SK-N-SH treated with all-trans-retinoic acid at 6 μM for 48 hours (cell line): ENCODE data around the gene SOCS1.

Experiments
- ATAC-seq: fragments of 200-7000 bp; cut with Tn5 transposase; 3 replicates; pipeline ENCODE4 v1.9.1; 2020; ENCODE audit warnings: mild to moderate bottlenecking, moderate library complexity
- ARNTL ChIP-seq: fragments of 450-650 bp; formaldehyde crosslinking; IDR thresholded peaks from 2 replicates; pipeline ENCODE4 v1.5.0; 2020; ENCODE audit warnings: low read depth, mild to moderate bottlenecking, moderate library complexity, borderline replicate concordance
- BACH2 ChIP-seq: fragments of 250-450 bp; sonication (Bioruptor Pico); IDR thresholded peaks from 2 replicates; pipeline ENCODE4 v1.9.0; 2021; ENCODE audit warnings: mild to moderate bottlenecking, borderline replicate concordance
- CSDC2 ChIP-seq: fragments of 250-450 bp; sonication (Bioruptor Pico); IDR thresholded peaks from 2 replicates; pipeline ENCODE4 v1.5.0; 2020; ENCODE audit warnings: mild to moderate bottlenecking, moderate library complexity
- ESRRG ChIP-seq: fragments of 250-450 bp; sonication (Bioruptor Pico); IDR thresholded peaks from 2 replicates; pipeline ENCODE4 v1.6.1; 2021; ENCODE audit warnings: mild to moderate bottlenecking
- GLIS3 ChIP-seq: fragments of 250-450 bp; sonication (Bioruptor Pico); IDR thresholded peaks from 2 replicates; pipeline ENCODE4 v1.5.0; 2020; ENCODE audit warnings: mild to moderate bottlenecking, moderate library complexity
- ISL1 ChIP-seq: fragments of 250-450 bp; sonication (Bioruptor Pico); IDR thresholded peaks from 2 replicates; pipeline ENCODE4 v2.1.2; 2022; ENCODE audit warnings: mild to moderate bottlenecking, moderate library complexity
- OSR1 ChIP-seq: fragments of 250-450 bp; sonication (Bioruptor Pico); IDR thresholded peaks from 2 replicates; pipeline ENCODE4 v1.8.0; 2022; ENCODE audit warnings: moderate library complexity, mild to moderate bottlenecking, inconsistent platforms
- RARB ChIP-seq: fragments of 250-450 bp; sonication (Bioruptor Pico); IDR thresholded peaks from 2 replicates; pipeline ENCODE4 v1.8.0; 2021; ENCODE audit warnings: mild to moderate bottlenecking, moderate library complexity
- TCF4 ChIP-seq: fragments of 250-450 bp; sonication (Bioruptor Pico); IDR thresholded peaks from 2 replicates; pipeline ENCODE4 v1.8.0; 2021; ENCODE audit warnings: mild to moderate bottlenecking, moderate library complexity, borderline replicate concordance
- TOX ChIP-seq: fragments of 250-450 bp; sonication (Bioruptor Pico); IDR thresholded peaks from 2 replicates; pipeline ENCODE4 v1.8.0; 2021; ENCODE audit warnings: mild to moderate bottlenecking, moderate library complexity, borderline replicate concordance
- ZC3H10 ChIP-seq: fragments of 250-450 bp; sonication (Bioruptor Pico); IDR thresholded peaks from 2 replicates; pipeline ENCODE4 v1.5.1; 2021; ENCODE audit warnings: mild to moderate bottlenecking, moderate library complexity
- ZFP3 ChIP-seq: fragments of 250-450 bp; sonication (Bioruptor Pico); IDR thresholded peaks from 2 replicates; pipeline ENCODE4 v1.5.0; 2020; ENCODE audit warnings: mild to moderate bottlenecking, moderate library complexity
- ZFP30 ChIP-seq: fragments of 450-650 bp; formaldehyde crosslinking; IDR thresholded peaks from 2 replicates; pipeline ENCODE4 v1.5.0; 2022; ENCODE audit warnings: mild to moderate bottlenecking, moderate library complexity
- ZNF565 ChIP-seq: fragments of 450-650 bp; formaldehyde crosslinking; conservative IDR thresholded peaks from 2 replicates; pipeline ENCODE4 v1.5.0; 2020; ENCODE audit warnings: low read depth, mild to moderate bottlenecking, moderate library complexity
- ZNF70 ChIP-seq: fragments of 450-650 bp; formaldehyde crosslinking; IDR thresholded peaks from 2 replicates; pipeline ENCODE4 v1.5.0; 2020; ENCODE audit warnings: mild to moderate bottlenecking, moderate library complexity
- TF ChIP-seq, protein P1 (sequence below): fragments of 250-450 bp; sonication (Bioruptor Pico); IDR thresholded peaks from 2 replicates; pipeline ENCODE4 v1.5.1; 2021; ENCODE audit warnings: mild to moderate bottlenecking, moderate library complexity
- TF ChIP-seq, protein P2 (sequence below): fragments of 250-450 bp; sonication (Bioruptor Pico); IDR thresholded peaks from 2 replicates; pipeline ENCODE4 v1.8.0; 2020; ENCODE audit warnings: mild to moderate bottlenecking, moderate library complexity, borderline replicate concordance
- TF ChIP-seq, protein P3 (sequence below): fragments of 250-450 bp; sonication (Bioruptor Pico); IDR thresholded peaks from 2 replicates; pipeline ENCODE4 v1.8.0; 2021; ENCODE audit warnings: low read depth, mild to moderate bottlenecking, moderate library complexity, borderline replicate concordance
- TF ChIP-seq, protein P4 (sequence below): fragments of 250-450 bp; sonication (Bioruptor Pico); IDR thresholded peaks from 2 replicates; pipeline ENCODE4 v1.5.0; 2020; ENCODE audit warnings: mild to moderate bottlenecking, moderate library complexity
- TF ChIP-seq, protein P5 (sequence below): fragments of 250-450 bp; sonication (Bioruptor Pico); IDR thresholded peaks from 2 replicates; pipeline ENCODE4 v1.5.1; 2020; ENCODE audit warnings: low read depth, mild to moderate bottlenecking, moderate library complexity

Gene SOCS1

DNA sequence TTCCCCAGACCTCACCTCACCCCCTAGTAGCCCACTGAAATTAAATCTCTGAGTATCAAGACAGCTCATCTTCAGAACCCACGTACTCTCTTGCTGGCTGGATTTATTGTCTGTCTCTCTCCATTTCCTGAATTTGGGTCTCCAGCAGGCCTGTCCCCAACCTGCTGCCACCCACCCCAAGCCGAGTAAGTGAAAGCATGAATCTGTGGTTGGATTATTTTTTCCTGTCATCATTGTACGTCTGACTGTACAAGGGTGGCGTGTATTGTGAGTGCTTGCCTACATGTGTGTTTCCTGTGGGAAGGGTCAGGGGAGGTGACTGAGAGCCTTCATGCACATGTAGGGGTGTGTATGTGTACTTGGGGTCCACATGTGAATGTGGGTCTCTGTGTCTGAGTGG is 7.7 kb upstream of the SOCS1 start (continued):
- TF ChIP-seq, protein P1, sequence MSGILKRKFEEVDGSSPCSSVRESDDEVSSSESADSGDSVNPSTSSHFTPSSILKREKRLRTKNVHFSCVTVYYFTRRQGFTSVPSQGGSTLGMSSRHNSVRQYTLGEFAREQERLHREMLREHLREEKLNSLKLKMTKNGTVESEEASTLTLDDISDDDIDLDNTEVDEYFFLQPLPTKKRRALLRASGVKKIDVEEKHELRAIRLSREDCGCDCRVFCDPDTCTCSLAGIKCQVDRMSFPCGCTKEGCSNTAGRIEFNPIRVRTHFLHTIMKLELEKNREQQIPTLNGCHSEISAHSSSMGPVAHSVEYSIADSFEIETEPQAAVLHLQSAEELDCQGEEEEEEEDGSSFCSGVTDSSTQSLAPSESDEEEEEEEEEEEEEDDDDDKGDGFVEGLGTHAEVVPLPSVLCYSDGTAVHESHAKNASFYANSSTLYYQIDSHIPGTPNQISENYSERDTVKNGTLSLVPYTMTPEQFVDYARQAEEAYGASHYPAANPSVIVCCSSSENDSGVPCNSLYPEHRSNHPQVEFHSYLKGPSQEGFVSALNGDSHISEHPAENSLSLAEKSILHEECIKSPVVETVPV (CRISPR knock-in tag), result no peak
- TF ChIP-seq GLIS3 (CRISPR knock-in tag) (no peak), OSR1 (CRISPR knock-in tag) (no peak), ISL1 (CRISPR knock-in tag) (no peak), ZC3H10 (CRISPR knock-in tag) (no peak), ARNTL (CRISPR knock-in tag) (no peak), TOX (CRISPR knock-in tag) (no peak), BACH2 (CRISPR knock-in tag) (no peak)
- TF ChIP-seq, protein P2, sequence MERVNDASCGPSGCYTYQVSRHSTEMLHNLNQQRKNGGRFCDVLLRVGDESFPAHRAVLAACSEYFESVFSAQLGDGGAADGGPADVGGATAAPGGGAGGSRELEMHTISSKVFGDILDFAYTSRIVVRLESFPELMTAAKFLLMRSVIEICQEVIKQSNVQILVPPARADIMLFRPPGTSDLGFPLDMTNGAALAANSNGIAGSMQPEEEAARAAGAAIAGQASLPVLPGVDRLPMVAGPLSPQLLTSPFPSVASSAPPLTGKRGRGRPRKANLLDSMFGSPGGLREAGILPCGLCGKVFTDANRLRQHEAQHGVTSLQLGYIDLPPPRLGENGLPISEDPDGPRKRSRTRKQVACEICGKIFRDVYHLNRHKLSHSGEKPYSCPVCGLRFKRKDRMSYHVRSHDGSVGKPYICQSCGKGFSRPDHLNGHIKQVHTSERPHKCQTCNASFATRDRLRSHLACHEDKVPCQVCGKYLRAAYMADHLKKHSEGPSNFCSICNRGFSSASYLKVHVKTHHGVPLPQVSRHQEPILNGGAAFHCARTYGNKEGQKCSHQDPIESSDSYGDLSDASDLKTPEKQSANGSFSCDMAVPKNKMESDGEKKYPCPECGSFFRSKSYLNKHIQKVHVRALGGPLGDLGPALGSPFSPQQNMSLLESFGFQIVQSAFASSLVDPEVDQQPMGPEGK (CRISPR knock-in tag), result no peak

DNA sequence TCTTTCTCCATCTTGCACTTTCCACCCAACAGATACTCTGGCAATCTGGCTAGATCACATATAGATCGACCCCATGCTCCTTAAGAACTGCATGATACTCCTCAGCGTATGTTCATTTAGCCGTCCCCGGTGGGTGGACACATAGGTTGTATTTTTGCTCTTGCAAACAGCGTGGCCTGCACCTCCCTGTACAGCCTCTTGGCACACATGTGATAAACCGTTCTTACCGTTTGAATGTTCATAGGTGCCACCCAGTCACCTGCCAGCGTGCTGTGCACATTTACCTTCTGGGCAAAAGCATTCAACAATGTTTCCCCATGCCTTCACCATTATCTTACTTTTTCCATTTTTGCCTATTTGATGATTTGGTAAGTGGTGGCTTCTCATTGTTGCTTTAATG is 6.9 kb upstream of the SOCS1 start:
- no peak for TF ChIP-seq ZFP3 (CRISPR knock-in tag)
- TF ChIP-seq ESRRG (CRISPR knock-in tag), result no peak
- TF ChIP-seq, protein P3, sequence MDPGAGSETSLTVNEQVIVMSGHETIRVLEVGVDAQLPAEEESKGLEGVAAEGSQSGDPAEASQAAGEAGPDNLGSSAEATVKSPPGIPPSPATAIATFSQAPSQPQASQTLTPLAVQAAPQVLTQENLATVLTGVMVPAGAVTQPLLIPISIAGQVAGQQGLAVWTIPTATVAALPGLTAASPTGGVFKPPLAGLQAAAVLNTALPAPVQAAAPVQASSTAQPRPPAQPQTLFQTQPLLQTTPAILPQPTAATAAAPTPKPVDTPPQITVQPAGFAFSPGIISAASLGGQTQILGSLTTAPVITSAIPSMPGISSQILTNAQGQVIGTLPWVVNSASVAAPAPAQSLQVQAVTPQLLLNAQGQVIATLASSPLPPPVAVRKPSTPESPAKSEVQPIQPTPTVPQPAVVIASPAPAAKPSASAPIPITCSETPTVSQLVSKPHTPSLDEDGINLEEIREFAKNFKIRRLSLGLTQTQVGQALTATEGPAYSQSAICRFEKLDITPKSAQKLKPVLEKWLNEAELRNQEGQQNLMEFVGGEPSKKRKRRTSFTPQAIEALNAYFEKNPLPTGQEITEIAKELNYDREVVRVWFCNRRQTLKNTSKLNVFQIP (CRISPR knock-in tag), result no peak
- TF ChIP-seq OSR1 (CRISPR knock-in tag), result no peak
- no peak for TF ChIP-seq ARNTL (CRISPR knock-in tag)
- TF ChIP-seq, protein P4, sequence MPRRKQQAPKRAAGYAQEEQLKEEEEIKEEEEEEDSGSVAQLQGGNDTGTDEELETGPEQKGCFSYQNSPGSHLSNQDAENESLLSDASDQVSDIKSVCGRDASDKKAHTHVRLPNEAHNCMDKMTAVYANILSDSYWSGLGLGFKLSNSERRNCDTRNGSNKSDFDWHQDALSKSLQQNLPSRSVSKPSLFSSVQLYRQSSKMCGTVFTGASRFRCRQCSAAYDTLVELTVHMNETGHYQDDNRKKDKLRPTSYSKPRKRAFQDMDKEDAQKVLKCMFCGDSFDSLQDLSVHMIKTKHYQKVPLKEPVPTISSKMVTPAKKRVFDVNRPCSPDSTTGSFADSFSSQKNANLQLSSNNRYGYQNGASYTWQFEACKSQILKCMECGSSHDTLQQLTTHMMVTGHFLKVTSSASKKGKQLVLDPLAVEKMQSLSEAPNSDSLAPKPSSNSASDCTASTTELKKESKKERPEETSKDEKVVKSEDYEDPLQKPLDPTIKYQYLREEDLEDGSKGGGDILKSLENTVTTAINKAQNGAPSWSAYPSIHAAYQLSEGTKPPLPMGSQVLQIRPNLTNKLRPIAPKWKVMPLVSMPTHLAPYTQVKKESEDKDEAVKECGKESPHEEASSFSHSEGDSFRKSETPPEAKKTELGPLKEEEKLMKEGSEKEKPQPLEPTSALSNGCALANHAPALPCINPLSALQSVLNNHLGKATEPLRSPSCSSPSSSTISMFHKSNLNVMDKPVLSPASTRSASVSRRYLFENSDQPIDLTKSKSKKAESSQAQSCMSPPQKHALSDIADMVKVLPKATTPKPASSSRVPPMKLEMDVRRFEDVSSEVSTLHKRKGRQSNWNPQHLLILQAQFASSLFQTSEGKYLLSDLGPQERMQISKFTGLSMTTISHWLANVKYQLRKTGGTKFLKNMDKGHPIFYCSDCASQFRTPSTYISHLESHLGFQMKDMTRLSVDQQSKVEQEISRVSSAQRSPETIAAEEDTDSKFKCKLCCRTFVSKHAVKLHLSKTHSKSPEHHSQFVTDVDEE (CRISPR knock-in tag), result no peak
- TF ChIP-seq, protein P2 (CRISPR knock-in tag), result no peak
- no peak for TF ChIP-seq ZFP30 (CRISPR knock-in tag)
- TF ChIP-seq ZNF70 (CRISPR knock-in tag), result no peak
- no peak for TF ChIP-seq TCF4 (CRISPR knock-in tag)
- TF ChIP-seq CSDC2, result no peak
- TF ChIP-seq, protein P5, sequence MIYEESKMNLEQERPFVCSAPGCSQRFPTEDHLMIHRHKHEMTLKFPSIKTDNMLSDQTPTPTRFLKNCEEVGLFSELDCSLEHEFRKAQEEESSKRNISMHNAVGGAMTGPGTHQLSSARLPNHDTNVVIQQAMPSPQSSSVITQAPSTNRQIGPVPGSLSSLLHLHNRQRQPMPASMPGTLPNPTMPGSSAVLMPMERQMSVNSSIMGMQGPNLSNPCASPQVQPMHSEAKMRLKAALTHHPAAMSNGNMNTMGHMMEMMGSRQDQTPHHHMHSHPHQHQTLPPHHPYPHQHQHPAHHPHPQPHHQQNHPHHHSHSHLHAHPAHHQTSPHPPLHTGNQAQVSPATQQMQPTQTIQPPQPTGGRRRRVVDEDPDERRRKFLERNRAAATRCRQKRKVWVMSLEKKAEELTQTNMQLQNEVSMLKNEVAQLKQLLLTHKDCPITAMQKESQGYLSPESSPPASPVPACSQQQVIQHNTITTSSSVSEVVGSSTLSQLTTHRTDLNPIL (CRISPR knock-in tag), result no peak
- TF ChIP-seq RARB, result no peak
- TF ChIP-seq TOX (CRISPR knock-in tag), result no peak
- TF ChIP-seq ZNF565 (CRISPR knock-in tag), result no peak
- ATAC-seq, result no peak
